HepG2 (cell line): ENCODE data around the gene EBF4. TPM values are rescaled to one million over a fixed set of nuclear protein-coding genes. Genes with fewer than 3 reads are reported as not detected.
A peak's percentile ranks its signal among the peaks of the same experiment; 100 is the strongest.

Source experiments
- CENPX ChIP-seq: sonication (generic); formaldehyde crosslinking; IDR thresholded peaks from 2 replicates; pipeline ENCODE4 v1.9.0; 2021; ENCODE audit warnings: mild to moderate bottlenecking, missing genetic modification reagents, moderate library complexity
- FIP1L1 ChIP-seq: fragments of 200-400 bp; formaldehyde crosslinking; IDR thresholded peaks from 2 replicates; pipeline ENCODE4 v1.6.1; 2018; ENCODE audit warnings: low read depth, mild to moderate bottlenecking, low read length, moderate library complexity, borderline replicate concordance; ENCODE audit not compliant: insufficient read depth
- FOXO1 ChIP-seq: sonication (generic); formaldehyde crosslinking; IDR thresholded peaks from 2 replicates; pipeline ENCODE4 v1.4.0; 2020; ENCODE audit warnings: missing genetic modification reagents
- GATAD1 ChIP-seq: IDR thresholded peaks from 2 replicates; pipeline ENCODE4 v1.6.1; 2016; ENCODE audit warnings: missing genetic modification reagents, missing compliant biosample characterization
- KMT2A ChIP-seq: sonication (generic); formaldehyde crosslinking; IDR thresholded peaks from 2 replicates; pipeline ENCODE4 v1.4.0; 2020; ENCODE audit warnings: missing genetic modification reagents
- NRL ChIP-seq: sonication (generic); formaldehyde crosslinking; IDR thresholded peaks from 2 replicates; pipeline ENCODE4 v1.5.0; 2020; ENCODE audit warnings: missing genetic modification reagents, mild to moderate bottlenecking, moderate library complexity, borderline replicate concordance
- RAD21 ChIP-seq: fragments of 450-650 bp; formaldehyde crosslinking; IDR thresholded peaks from 2 replicates; pipeline ENCODE4 v1.5.0; 2020; ENCODE audit warnings: mild to moderate bottlenecking
- RXRB ChIP-seq: IDR thresholded peaks from 2 replicates; pipeline ENCODE4 v1.6.1; 2016; ENCODE audit warnings: borderline replicate concordance, missing genetic modification reagents, missing compliant biosample characterization
- SRSF9 ChIP-seq: fragments of 200-400 bp; formaldehyde crosslinking; IDR thresholded peaks from 2 replicates; pipeline ENCODE4 v1.6.1; 2018; ENCODE audit warnings: borderline replicate concordance, mild to moderate bottlenecking, low read depth, low read length; ENCODE audit not compliant: insufficient read depth, poor library complexity, severe bottlenecking
- U2AF2 ChIP-seq: fragments of 200-400 bp; formaldehyde crosslinking; IDR thresholded peaks from 2 replicates; pipeline ENCODE4 v1.6.1; 2017; ENCODE audit warnings: low read depth, mild to moderate bottlenecking, low read length
- ZFP37 ChIP-seq: sonication (generic); formaldehyde crosslinking; IDR thresholded peaks from 2 replicates; pipeline ENCODE4 v1.4.0; 2020; ENCODE audit warnings: missing genetic modification reagents, borderline replicate concordance
- ZKSCAN8 ChIP-seq: IDR thresholded peaks from 2 replicates; pipeline ENCODE4 v1.6.1; 2016; ENCODE audit warnings: borderline replicate concordance, missing genetic modification reagents, missing compliant biosample characterization
- ZNF292 ChIP-seq: sonication (generic); formaldehyde crosslinking; IDR thresholded peaks from 2 replicates; pipeline ENCODE4 v1.8.1; 2022; ENCODE audit warnings: mild to moderate bottlenecking, low read depth, missing genetic modification reagents, borderline replicate concordance
- ZNF484 ChIP-seq: sonication (generic); formaldehyde crosslinking; IDR thresholded peaks from 2 replicates; pipeline ENCODE4 v1.5.1; 2020; ENCODE audit warnings: mild to moderate bottlenecking, low read depth, missing genetic modification reagents, borderline replicate concordance
- ZNF501 ChIP-seq: sonication (generic); formaldehyde crosslinking; IDR thresholded peaks from 2 replicates; pipeline ENCODE4 v1.5.1; 2020; ENCODE audit warnings: mild to moderate bottlenecking, moderate library complexity, missing genetic modification reagents
- ZNF558 ChIP-seq: sonication (generic); formaldehyde crosslinking; IDR thresholded peaks from 2 replicates; pipeline ENCODE4 v1.9.0; 2022; ENCODE audit warnings: mild to moderate bottlenecking, missing genetic modification reagents, borderline replicate concordance
- ZNF615 ChIP-seq: sonication (generic); formaldehyde crosslinking; IDR thresholded peaks from 2 replicates; pipeline ENCODE4 v1.5.0; 2020; ENCODE audit warnings: mild to moderate bottlenecking, missing genetic modification reagents, borderline replicate concordance
- ZNF766 ChIP-seq: sonication (generic); formaldehyde crosslinking; IDR thresholded peaks from 2 replicates; pipeline ENCODE4 v1.5.0; 2020; ENCODE audit warnings: missing genetic modification reagents, borderline replicate concordance
- ZNF776 ChIP-seq: sonication (generic); formaldehyde crosslinking; IDR thresholded peaks from 2 replicates; pipeline ENCODE4 v1.4.0; 2020; ENCODE audit warnings: mild to moderate bottlenecking, missing genetic modification reagents
- polyA plus RNA-seq, 8 experiments: library from polyadenylated mRNA; depleted of rRNA in 3 of 8; stranded (reverse) in 7 of 8; unstranded in 1 of 8; fragments of >200 nt; fragmentation: Illumina TruSeq in 4 of 8; extraction: Trizol in 4 of 8; gene quantifications; 2 replicates each; pipeline versions ENCODE4 v1.2.1 to v1.2.3, GENCODE V29; 2011 to 2016; ENCODE audit warnings: low read depth in 4 of 8, missing spikeins in 1 of 8, mixed read lengths in 1 of 8; ENCODE audit not compliant: insufficient read depth in 1 of 8
- total RNA-seq, 5 experiments: library from RNA; depleted of rRNA; stranded (reverse); fragments of >200 nt; fragmentation: Illumina TruSeq; extraction: Trizol; gene quantifications; 2 replicates each; pipeline ENCODE4 v1.2.3, GENCODE V29; 2016; ENCODE audit warnings: low read depth in 1 of 5
- TF ChIP-seq, protein P1 (sequence below): sonication (generic); formaldehyde crosslinking; conservative IDR thresholded peaks from 2 replicates; pipeline ENCODE4 v1.8.0; 2022; ENCODE audit warnings: missing genetic modification reagents
- TF ChIP-seq, protein P2 (sequence below): sonication (generic); formaldehyde crosslinking; IDR thresholded peaks from 2 replicates; pipeline ENCODE4 v1.8.1; 2023; ENCODE audit warnings: missing genetic modification reagents, inconsistent platforms, borderline replicate concordance
- TF ChIP-seq, protein P3 (sequence below): sonication (generic); formaldehyde crosslinking; IDR thresholded peaks from 2 replicates; pipeline ENCODE4 v1.4.0; 2020; ENCODE audit warnings: missing genetic modification reagents
- TF ChIP-seq, protein P4 (sequence below): sonication (generic); formaldehyde crosslinking; IDR thresholded peaks from 2 replicates; pipeline ENCODE4 v1.5.0; 2020; ENCODE audit warnings: mild to moderate bottlenecking, missing genetic modification reagents

EBF4 gene
- total and polyA plus RNA-seq, 2 of the 13 experiments (the other 11 are each of a cell fraction or from before 2014, with no cell fraction given) = 0.84 to 2.2 TPM

DNA sequence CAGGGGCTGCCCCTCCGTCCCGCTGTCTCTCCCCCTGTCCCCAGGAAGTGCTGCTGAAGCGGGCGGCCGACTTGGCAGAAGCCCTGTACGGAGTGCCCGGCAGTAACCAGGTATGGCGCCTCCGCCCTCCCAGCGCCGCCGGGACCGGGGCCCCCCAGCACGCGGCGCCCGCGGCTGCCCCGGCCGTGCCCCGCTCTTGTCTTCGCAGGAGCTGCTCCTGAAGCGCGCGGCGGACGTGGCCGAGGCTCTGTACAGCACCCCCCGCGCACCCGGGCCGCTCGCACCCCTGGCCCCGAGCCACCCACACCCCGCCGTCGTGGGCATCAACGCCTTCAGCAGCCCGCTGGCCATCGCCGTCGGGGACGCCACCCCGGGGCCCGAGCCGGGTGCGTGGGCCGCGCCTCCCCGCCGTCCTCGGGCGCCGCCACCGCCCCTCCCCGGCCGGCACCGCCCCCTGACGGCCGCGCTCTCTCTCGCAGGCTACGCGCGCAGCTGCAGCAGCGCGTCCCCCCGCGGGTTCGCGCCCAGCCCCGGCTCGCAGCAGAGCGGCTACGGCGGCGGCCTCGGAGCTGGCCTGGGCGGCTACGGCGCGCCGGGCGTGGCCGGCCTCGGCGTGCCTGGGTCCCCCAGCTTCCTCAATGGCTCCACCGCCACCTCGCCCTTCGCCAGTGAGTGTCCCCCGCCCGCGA is 59.4 kb downstream of the EBF4 start (continued):
- TF ChIP-seq, protein P1, sequence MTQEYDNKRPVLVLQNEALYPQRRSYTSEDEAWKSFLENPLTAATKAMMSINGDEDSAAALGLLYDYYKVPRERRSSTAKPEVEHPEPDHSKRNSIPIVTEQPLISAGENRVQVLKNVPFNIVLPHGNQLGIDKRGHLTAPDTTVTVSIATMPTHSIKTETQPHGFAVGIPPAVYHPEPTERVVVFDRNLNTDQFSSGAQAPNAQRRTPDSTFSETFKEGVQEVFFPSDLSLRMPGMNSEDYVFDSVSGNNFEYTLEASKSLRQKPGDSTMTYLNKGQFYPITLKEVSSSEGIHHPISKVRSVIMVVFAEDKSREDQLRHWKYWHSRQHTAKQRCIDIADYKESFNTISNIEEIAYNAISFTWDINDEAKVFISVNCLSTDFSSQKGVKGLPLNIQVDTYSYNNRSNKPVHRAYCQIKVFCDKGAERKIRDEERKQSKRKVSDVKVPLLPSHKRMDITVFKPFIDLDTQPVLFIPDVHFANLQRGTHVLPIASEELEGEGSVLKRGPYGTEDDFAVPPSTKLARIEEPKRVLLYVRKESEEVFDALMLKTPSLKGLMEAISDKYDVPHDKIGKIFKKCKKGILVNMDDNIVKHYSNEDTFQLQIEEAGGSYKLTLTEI (CRISPR knock-in tag) = no peak
- TF ChIP-seq U2AF2 = no peak
- TF ChIP-seq NRL (CRISPR knock-in tag) = 0 out of 2 replicates have a peak, but pooled peaks have one; percentile 10
- TF ChIP-seq ZNF615 (CRISPR knock-in tag) = no peak
- TF ChIP-seq KMT2A (CRISPR knock-in tag) = 0 out of 2 replicates have a peak, but pooled peaks have one; percentile 4
- TF ChIP-seq ZNF766 (CRISPR knock-in tag) = peak; percentile 80; the same call in 1 of the 2 replicates
- TF ChIP-seq FIP1L1 = no peak
- TF ChIP-seq, protein P2, sequence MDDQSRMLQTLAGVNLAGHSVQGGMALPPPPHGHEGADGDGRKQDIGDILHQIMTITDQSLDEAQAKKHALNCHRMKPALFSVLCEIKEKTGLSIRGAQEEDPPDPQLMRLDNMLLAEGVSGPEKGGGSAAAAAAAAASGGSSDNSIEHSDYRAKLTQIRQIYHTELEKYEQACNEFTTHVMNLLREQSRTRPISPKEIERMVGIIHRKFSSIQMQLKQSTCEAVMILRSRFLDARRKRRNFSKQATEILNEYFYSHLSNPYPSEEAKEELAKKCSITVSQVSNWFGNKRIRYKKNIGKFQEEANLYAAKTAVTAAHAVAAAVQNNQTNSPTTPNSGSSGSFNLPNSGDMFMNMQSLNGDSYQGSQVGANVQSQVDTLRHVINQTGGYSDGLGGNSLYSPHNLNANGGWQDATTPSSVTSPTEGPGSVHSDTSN (CRISPR knock-in tag) = no peak
- TF ChIP-seq, protein P3, sequence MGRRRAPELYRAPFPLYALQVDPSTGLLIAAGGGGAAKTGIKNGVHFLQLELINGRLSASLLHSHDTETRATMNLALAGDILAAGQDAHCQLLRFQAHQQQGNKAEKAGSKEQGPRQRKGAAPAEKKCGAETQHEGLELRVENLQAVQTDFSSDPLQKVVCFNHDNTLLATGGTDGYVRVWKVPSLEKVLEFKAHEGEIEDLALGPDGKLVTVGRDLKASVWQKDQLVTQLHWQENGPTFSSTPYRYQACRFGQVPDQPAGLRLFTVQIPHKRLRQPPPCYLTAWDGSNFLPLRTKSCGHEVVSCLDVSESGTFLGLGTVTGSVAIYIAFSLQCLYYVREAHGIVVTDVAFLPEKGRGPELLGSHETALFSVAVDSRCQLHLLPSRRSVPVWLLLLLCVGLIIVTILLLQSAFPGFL (CRISPR knock-in tag) = no peak
- TF ChIP-seq CENPX = no peak
- no peak for TF ChIP-seq RXRB (CRISPR knock-in tag)
- TF ChIP-seq SRSF9 = no peak
- no peak for TF ChIP-seq GATAD1 (CRISPR knock-in tag)
- TF ChIP-seq ZNF776 = peak; percentile 18; the same call in 1 of the 2 replicates
- TF ChIP-seq ZNF484 (CRISPR knock-in tag) = no peak
- TF ChIP-seq FOXO1 = no peak
- TF ChIP-seq ZKSCAN8 = no peak
- no peak for TF ChIP-seq ZNF501
- TF ChIP-seq, protein P4, sequence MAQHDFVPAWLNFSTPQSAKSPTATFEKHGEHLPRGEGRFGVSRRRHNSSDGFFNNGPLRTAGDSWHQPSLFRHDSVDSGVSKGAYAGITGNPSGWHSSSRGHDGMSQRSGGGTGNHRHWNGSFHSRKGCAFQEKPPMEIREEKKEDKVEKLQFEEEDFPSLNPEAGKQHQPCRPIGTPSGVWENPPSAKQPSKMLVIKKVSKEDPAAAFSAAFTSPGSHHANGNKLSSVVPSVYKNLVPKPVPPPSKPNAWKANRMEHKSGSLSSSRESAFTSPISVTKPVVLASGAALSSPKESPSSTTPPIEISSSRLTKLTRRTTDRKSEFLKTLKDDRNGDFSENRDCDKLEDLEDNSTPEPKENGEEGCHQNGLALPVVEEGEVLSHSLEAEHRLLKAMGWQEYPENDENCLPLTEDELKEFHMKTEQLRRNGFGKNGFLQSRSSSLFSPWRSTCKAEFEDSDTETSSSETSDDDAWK (CRISPR knock-in tag) = no peak
- no peak; the same call in 1 of the 2 replicates for TF ChIP-seq RAD21 (CRISPR knock-in tag)
- TF ChIP-seq ZNF292 (CRISPR knock-in tag) = no peak
- TF ChIP-seq ZFP37 = no peak
- 0 out of 2 replicates have a peak, but pooled peaks have one; percentile 64 for TF ChIP-seq ZNF558 (CRISPR knock-in tag)
